CD4-positive, alpha-beta T cell treated with Interleukin-21 for 1 hour (primary cell): ENCODE results near the gene CNTN4.
"Not testable (repeated sequence)": the region's sequence is repeated elsewhere in the genome, so short reads cannot be mapped to it uniquely, and the experiment has no call there.

Experiments used
- DNase-seq: peaks from one replicate; pipeline ENCODE4 v3.0.0-alpha.2; 2020

The CNTN4 gene

GRCh38 chr3:2931265-2931664, 832.6 kb downstream of the CNTN4 start:
- DNase-seq, result no peak

- DNase-seq, result no peak
These were observed 835.9 kb downstream of the CNTN4 start for GRCh38 chr3:2934541-2934940.

- no peak for DNase-seq
These were observed 838.4 kb downstream of the CNTN4 start for GRCh38 chr3:2937055-2937454.

GRCh38 chr3:2937592-2937991, 838.9 kb downstream of the CNTN4 start:
- no peak for DNase-seq

- DNase-seq, result no peak
These were observed 840.0 kb downstream of the CNTN4 start for GRCh38 chr3:2938711-2939110.

- no peak for DNase-seq
These were observed 841.4 kb downstream of the CNTN4 start for GRCh38 chr3:2940062-2940461.

- DNase-seq, result no peak
These were observed 846.0 kb downstream of the CNTN4 start for GRCh38 chr3:2944628-2945027.

GRCh38 chr3:2945121-2945520, 846.5 kb downstream of the CNTN4 start:
- no peak for DNase-seq

GRCh38 chr3:2947536-2947935, 848.9 kb downstream of the CNTN4 start:
- no peak for DNase-seq

GRCh38 chr3:2948882-2949281, 850.2 kb downstream of the CNTN4 start:
- no peak for DNase-seq

- DNase-seq, result no peak
These were observed 851.5 kb downstream of the CNTN4 start for GRCh38 chr3:2950159-2950558.

- no peak for DNase-seq
These were observed 858.4 kb downstream of the CNTN4 start for GRCh38 chr3:2957115-2957514.

- no peak for DNase-seq
These were observed 859.9 kb downstream of the CNTN4 start for GRCh38 chr3:2958551-2958950.

GRCh38 chr3:2961576-2961975, 862.9 kb downstream of the CNTN4 start:
- no peak for DNase-seq

- DNase-seq, result no peak
These were observed 869.2 kb downstream of the CNTN4 start for GRCh38 chr3:2967871-2968270.

GRCh38 chr3:2968475-2968874, 869.8 kb downstream of the CNTN4 start:
- no peak for DNase-seq

- DNase-seq, result no peak
These were observed 877.5 kb downstream of the CNTN4 start for GRCh38 chr3:2976212-2976611.

GRCh38 chr3:2976796-2977195, 878.1 kb downstream of the CNTN4 start:
- no peak for DNase-seq

GRCh38 chr3:2978977-2979732, 880.5 kb downstream of the CNTN4 start:
- DNase-seq, result no peak

GRCh38 chr3:2984005-2984830, 885.6 kb downstream of the CNTN4 start:
- DNase-seq, result no peak

- no peak for DNase-seq
These were observed 886.2 kb downstream of the CNTN4 start for GRCh38 chr3:2984831-2985220.

- no peak for DNase-seq
These were observed 886.8 kb downstream of the CNTN4 start for GRCh38 chr3:2985479-2985878.

GRCh38 chr3:2992534-2992933, 893.9 kb downstream of the CNTN4 start:
- DNase-seq, result no peak

- DNase-seq, result not testable (repeated sequence)
These were observed 894.5 kb downstream of the CNTN4 start for GRCh38 chr3:2993130-2993529.
